Colonic mucosa (tissue), 4 donors: Measurements from ENCODE around the gene GPR3. TPM values are rescaled to one million over a fixed set of nuclear protein-coding genes. Genes with fewer than 3 reads are reported as not detected.

Experiments used
- DNase-seq: peaks from one replicate; pipeline ENCODE4 v3.0.0-alpha.2; 2020
- H3K27ac ChIP-seq: fragments of 200-600 bp; one replicate; pipeline ENCODE4 v1.8.0; 2021
- H3K27me3 ChIP-seq: fragments of 200-600 bp; one replicate; pipeline ENCODE4 v1.8.0; 2021
- H3K36me3 ChIP-seq: fragments of 200-600 bp; one replicate; pipeline ENCODE4 v1.8.0; 2021
- H3K4me1 ChIP-seq: fragments of 200-600 bp; one replicate; pipeline ENCODE4 v1.8.0; 2021; ENCODE audit warnings: mild to moderate bottlenecking
- H3K4me3 ChIP-seq: fragments of 200-600 bp; one replicate; pipeline ENCODE4 v1.8.0; 2021
- H3K9ac ChIP-seq, 2 donors: one replicate each; pipeline ENCODE4 v1.7.0; 2013; ENCODE audit warnings: control low read depth in 2 of 2, low read depth in 2 of 2, low read length in 2 of 2
- H3K9me3 ChIP-seq: fragments of 200-600 bp; one replicate; pipeline ENCODE4 v1.8.0; 2021
- CTCF ChIP-seq: fragments of 200-600 bp; IDR thresholded peaks from one replicate; pipeline ENCODE4 v1.8.0; 2022; ENCODE audit warnings: antibody characterized with exemption, mild to moderate bottlenecking
- intact Hi-C: fragments of 100-400 bp; cut with DNase I; formaldehyde crosslinking; loops from one replicate; pipeline ENCODE4 v1.14.1; 2022
- total RNA-seq, 2 donors: library from RNA; stranded (reverse); fragmentation: NEBNext Ultra II Directional in 1 of 2; extraction: Animal tissue kit (Norgen Biotek cat#: 25700) in 1 of 2; gene quantifications; one replicate each; pipeline ENCODE4 v1.2.1, GENCODE V29; 2021
- donor health status: healthy.
- donor health status: DM: no; HTN: no; CAD: no.
- donor health status: DM: no; HTN: no; CAD: no.

GPR3 gene
- total RNA-seq, 2 donors from 2014 or later: 0.32 to 0.49 TPM

- no peaks in the 10 kb centered on the region for H3K9me3 ChIP-seq
- H3K9ac ChIP-seq: no peak overlapping the region
- H3K27me3 ChIP-seq: no peaks in the 10 kb centered on the region
- TF ChIP-seq CTCF: no peak
- no peak overlapping the region for H3K4me3 ChIP-seq
- intact Hi-C loops: no loop called here
- H3K4me1 ChIP-seq: no peaks in the 10 kb centered on the region
- H3K27ac ChIP-seq: no peak overlapping the region
- DNase-seq: no peak
- H3K36me3 ChIP-seq: no peaks in the 10 kb centered on the region
These were observed 14.5 kb upstream of the GPR3 start for GRCh38 chr1:27377760-27378495.

GRCh38 chr1:27379564-27380122 lies 12.8 kb upstream of the GPR3 start:
- no peak for TF ChIP-seq CTCF
- Histone ChIP-seq H3K36me3 (no peaks in the 10 kb centered on the region), H3K4me3 (no peak overlapping the region), H3K9me3 (no peaks in the 10 kb centered on the region), H3K9ac (no peak overlapping the region), H3K27ac (no peak overlapping the region), H3K27me3 (no peaks in the 10 kb centered on the region), H3K4me1 (no peaks in the 10 kb centered on the region)
- intact Hi-C loops: no loop called here
- DNase-seq: no peak

- no peak for DNase-seq
These were observed 12.2 kb upstream of the GPR3 start for GRCh38 chr1:27380224-27380623.

GRCh38 chr1:27380766-27381733 lies 11.4 kb upstream of the GPR3 start:
- Histone ChIP-seq H3K4me3 (no peak overlapping the region), H3K4me1 (no peaks in the 10 kb centered on the region), H3K36me3 (no peaks in the 10 kb centered on the region), H3K9me3 (no peaks in the 10 kb centered on the region), H3K9ac (no peak overlapping the region), H3K27me3 (no peaks in the 10 kb centered on the region), H3K27ac (no peak overlapping the region)
- intact Hi-C loops: no loop called here
- no peak for TF ChIP-seq CTCF
- DNase-seq: no peak

More at GRCh38 chr1:27380224-27380623, 12.2 kb upstream of the GPR3 start:
- H3K4me1 ChIP-seq: no peaks in the 10 kb centered on the region
- no peak overlapping the region for H3K9ac ChIP-seq
- H3K27me3 ChIP-seq: no peaks in the 10 kb centered on the region
- no peaks in the 10 kb centered on the region for H3K36me3 ChIP-seq
- H3K4me3 ChIP-seq: no peak overlapping the region
- no peaks in the 10 kb centered on the region for H3K9me3 ChIP-seq
- no peak for TF ChIP-seq CTCF
- no peak overlapping the region for H3K27ac ChIP-seq
- intact Hi-C loops: no loop called here

- TF ChIP-seq CTCF: no peak
- intact Hi-C loops: no loop called here
- H3K4me1 ChIP-seq: no peaks in the 10 kb centered on the region
- no peak overlapping the region for H3K27ac ChIP-seq
- no peaks in the 10 kb centered on the region for H3K27me3 ChIP-seq
- no peaks in the 10 kb centered on the region for H3K9me3 ChIP-seq
- no peaks in the 10 kb centered on the region for H3K36me3 ChIP-seq
- H3K9ac ChIP-seq: no peak overlapping the region
- DNase-seq: no peak
- H3K4me3 ChIP-seq: no peak overlapping the region
These were observed 10.3 kb upstream of the GPR3 start for GRCh38 chr1:27381969-27382762.
